HepG2 (cell line): ENCODE results near the gene KLHL18. TPM values are rescaled to one million over a fixed set of nuclear protein-coding genes. Genes with fewer than 3 reads are reported as not detected.
A peak's percentile ranks its signal among the peaks of the same experiment; 100 is the strongest.

Source experiments
- BCL3 ChIP-seq: sonication (generic); formaldehyde crosslinking; IDR thresholded peaks from 2 replicates; pipeline ENCODE4 v1.5.1; 2020; ENCODE audit warnings: mild to moderate bottlenecking, missing genetic modification reagents, moderate library complexity
- HOXA5 ChIP-seq: sonication (generic); formaldehyde crosslinking; IDR thresholded peaks from 2 replicates; pipeline ENCODE4 v1.4.0; 2020; ENCODE audit warnings: missing genetic modification reagents
- KLF11 ChIP-seq: IDR thresholded peaks from 2 replicates; pipeline ENCODE4 v1.6.1; 2016; ENCODE audit warnings: missing compliant biosample characterization
- LBX2 ChIP-seq: sonication (generic); formaldehyde crosslinking; IDR thresholded peaks from 2 replicates; pipeline ENCODE4 v1.5.0; 2020; ENCODE audit warnings: missing genetic modification reagents, mild to moderate bottlenecking, borderline replicate concordance
- MLLT10 ChIP-seq: sonication (generic); formaldehyde crosslinking; IDR thresholded peaks from 2 replicates; pipeline ENCODE4 v1.4.0; 2020; ENCODE audit warnings: missing genetic modification reagents
- MTERF4 ChIP-seq: sonication (generic); formaldehyde crosslinking; IDR thresholded peaks from 2 replicates; pipeline ENCODE4 v1.8.0; 2023; ENCODE audit warnings: mild to moderate bottlenecking, missing genetic modification reagents
- PCBP1 ChIP-seq: fragments of 200-400 bp; formaldehyde crosslinking; IDR thresholded peaks from 2 replicates; pipeline ENCODE4 v1.6.1; 2017; ENCODE audit warnings: mild to moderate bottlenecking, low read depth, low read length, borderline replicate concordance
- SIN3A ChIP-seq: IDR thresholded peaks from 2 replicates; pipeline ENCODE4 v1.6.1; 2011; ENCODE audit warnings: low read depth, mild to moderate bottlenecking, control low read depth, low read length, borderline replicate concordance
- SUZ12 ChIP-seq: fragments of 150-350 bp; IDR thresholded peaks from 2 replicates; pipeline ENCODE4 v1.6.1; 2014; ENCODE audit warnings: low read depth, low read length
- UBTF ChIP-seq: sonication (generic); formaldehyde crosslinking; IDR thresholded peaks from 2 replicates; pipeline ENCODE4 v1.4.0; 2020; ENCODE audit warnings: mild to moderate bottlenecking, missing genetic modification reagents
- ZKSCAN8 ChIP-seq: IDR thresholded peaks from 2 replicates; pipeline ENCODE4 v1.6.1; 2016; ENCODE audit warnings: borderline replicate concordance, missing genetic modification reagents, missing compliant biosample characterization
- ZNF224 ChIP-seq: sonication (generic); formaldehyde crosslinking; IDR thresholded peaks from 2 replicates; pipeline ENCODE4 v1.5.0; 2020; ENCODE audit warnings: mild to moderate bottlenecking, missing genetic modification reagents
- ZNF280D ChIP-seq: sonication (generic); formaldehyde crosslinking; IDR thresholded peaks from 2 replicates; pipeline ENCODE4 v1.5.1; 2020; ENCODE audit warnings: mild to moderate bottlenecking, missing genetic modification reagents
- ZNF329 ChIP-seq: sonication (generic); formaldehyde crosslinking; IDR thresholded peaks from 2 replicates; pipeline ENCODE4 v1.9.0; 2021; ENCODE audit warnings: low read depth, mild to moderate bottlenecking, missing genetic modification reagents
- ZNF333 ChIP-seq: sonication (generic); formaldehyde crosslinking; IDR thresholded peaks from 2 replicates; pipeline ENCODE4 v1.4.0; 2020; ENCODE audit warnings: mild to moderate bottlenecking, missing genetic modification reagents, borderline replicate concordance
- ZNF546 ChIP-seq: sonication (generic); formaldehyde crosslinking; conservative IDR thresholded peaks from 2 replicates; pipeline ENCODE4 v1.8.1; 2023; ENCODE audit warnings: mild to moderate bottlenecking, missing genetic modification reagents
- ZNF562 ChIP-seq: sonication (generic); formaldehyde crosslinking; IDR thresholded peaks from 2 replicates; pipeline ENCODE4 v1.8.0; 2022; ENCODE audit warnings: missing genetic modification reagents, borderline replicate concordance
- ZNF691 ChIP-seq: sonication (generic); formaldehyde crosslinking; IDR thresholded peaks from 2 replicates; pipeline ENCODE4 v1.4.0; 2020; ENCODE audit warnings: missing genetic modification reagents, low read depth, mild to moderate bottlenecking, borderline replicate concordance
- ZNF703 ChIP-seq: sonication (generic); formaldehyde crosslinking; IDR thresholded peaks from 2 replicates; pipeline ENCODE4 v1.5.1; 2020; ENCODE audit warnings: missing genetic modification reagents, mild to moderate bottlenecking, moderate library complexity, borderline replicate concordance
- polyA plus RNA-seq, 8 experiments: library from polyadenylated mRNA; depleted of rRNA in 3 of 8; stranded (reverse) in 7 of 8; unstranded in 1 of 8; fragments of >200 nt; fragmentation: Illumina TruSeq in 4 of 8; extraction: Trizol in 4 of 8; gene quantifications; 2 replicates each; pipeline versions ENCODE4 v1.2.1 to v1.2.3, GENCODE V29; 2011 to 2016; ENCODE audit warnings: low read depth in 4 of 8, missing spikeins in 1 of 8, mixed read lengths in 1 of 8; ENCODE audit not compliant: insufficient read depth in 1 of 8
- total RNA-seq, 5 experiments: library from RNA; depleted of rRNA; stranded (reverse); fragments of >200 nt; fragmentation: Illumina TruSeq; extraction: Trizol; gene quantifications; 2 replicates each; pipeline ENCODE4 v1.2.3, GENCODE V29; 2016; ENCODE audit warnings: low read depth in 1 of 5

The KLHL18 gene
- total and polyA plus RNA-seq, 2 of the 13 experiments (the other 11 are each of a cell fraction or from before 2014, with no cell fraction given) = 17.5 to 18.8 TPM

- TF ChIP-seq ZNF280D = 0 out of 2 replicates have a peak, but pooled peaks have one; percentile 10
- TF ChIP-seq ZNF562 (CRISPR knock-in tag) = no peak
- no peak for TF ChIP-seq HOXA5 (CRISPR knock-in tag)
- TF ChIP-seq SUZ12 = no peak
- 0 out of 2 replicates have a peak, but pooled peaks have one; percentile 70 for TF ChIP-seq UBTF
- TF ChIP-seq ZNF703 (CRISPR knock-in tag) = 0 out of 2 replicates have a peak, but pooled peaks have one; percentile 15
- TF ChIP-seq ZNF329 (CRISPR knock-in tag) = 0 out of 2 replicates have a peak, but pooled peaks have one; percentile 9
- TF ChIP-seq PCBP1 = 0 out of 2 replicates have a peak, but pooled peaks have one; percentile 43
- TF ChIP-seq ZNF333 (CRISPR knock-in tag) = no peak
- 0 out of 2 replicates have a peak, but pooled peaks have one; percentile 29 for TF ChIP-seq BCL3 (CRISPR knock-in tag)
- no peak for TF ChIP-seq KLF11
- TF ChIP-seq MLLT10 (CRISPR knock-in tag) = no peak
- peak; percentile 5; the same call in 1 of the 2 replicates for TF ChIP-seq ZNF546 (CRISPR knock-in tag)
- TF ChIP-seq SIN3A = peak; percentile 13; the same call in 1 of the 2 replicates
- peak; percentile 17; the same call in 1 of the 2 replicates for TF ChIP-seq LBX2
- no peak for TF ChIP-seq MTERF4
- no peak for TF ChIP-seq ZKSCAN8 (CRISPR knock-in tag)
- TF ChIP-seq ZNF224 (CRISPR knock-in tag) = 0 out of 2 replicates have a peak, but pooled peaks have one; percentile 17
- TF ChIP-seq ZNF691 (CRISPR knock-in tag) = 0 out of 2 replicates have a peak, but pooled peaks have one; percentile 22
Measured at GRCh38 chr3:47380026-47380600, 97.4 kb downstream of the KLHL18 start (continued).
